H1 (cell line): ENCODE results near the gene TBC1D30. TPM values are rescaled to one million over a fixed set of nuclear protein-coding genes. Genes with fewer than 3 reads are reported as not detected.

ENCODE experiments used
- polyA plus RNA-seq, 7 experiments: library from polyadenylated mRNA; depleted of rRNA in 3 of 7; stranded (reverse) in 5 of 7; unstranded in 2 of 7; fragments of >200 nt in 5 of 7; fragments of 200-250 nt in 2 of 7; gene quantifications; 1 replicate in 5 of 7; 2 replicates in 1 of 7; 4 replicates in 1 of 7; pipeline versions ENCODE4 v1.2.1 to v1.2.3, GENCODE V29; 2011 to 2013; ENCODE audit warnings: missing spikeins in 2 of 7, mixed read lengths in 2 of 7
- total RNA-seq: library from RNA; stranded (reverse); fragmentation: NEBNext Ultra II Directional; extraction: Animal tissue kit (Norgen Biotek cat#: 25700); gene quantifications from 2 replicates; pipeline ENCODE4 v1.2.1, GENCODE V29; 2021
- TF ChIP-seq, protein P1 (sequence below): fragments of 300-600 bp; sonication (generic); IDR thresholded peaks from 2 replicates; pipeline ENCODE4 v1.7.1; 2012; ENCODE audit warnings: low read length, moderate library complexity, mild to moderate bottlenecking, inconsistent platforms; ENCODE audit not compliant: insufficient replicate concordance

Gene TBC1D30
- total and polyA plus RNA-seq, 2 of the 8 experiments (the other 6 are each of a cell fraction or from before 2014, with no cell fraction given), result 2.8 to 5.5 TPM

DNA sequence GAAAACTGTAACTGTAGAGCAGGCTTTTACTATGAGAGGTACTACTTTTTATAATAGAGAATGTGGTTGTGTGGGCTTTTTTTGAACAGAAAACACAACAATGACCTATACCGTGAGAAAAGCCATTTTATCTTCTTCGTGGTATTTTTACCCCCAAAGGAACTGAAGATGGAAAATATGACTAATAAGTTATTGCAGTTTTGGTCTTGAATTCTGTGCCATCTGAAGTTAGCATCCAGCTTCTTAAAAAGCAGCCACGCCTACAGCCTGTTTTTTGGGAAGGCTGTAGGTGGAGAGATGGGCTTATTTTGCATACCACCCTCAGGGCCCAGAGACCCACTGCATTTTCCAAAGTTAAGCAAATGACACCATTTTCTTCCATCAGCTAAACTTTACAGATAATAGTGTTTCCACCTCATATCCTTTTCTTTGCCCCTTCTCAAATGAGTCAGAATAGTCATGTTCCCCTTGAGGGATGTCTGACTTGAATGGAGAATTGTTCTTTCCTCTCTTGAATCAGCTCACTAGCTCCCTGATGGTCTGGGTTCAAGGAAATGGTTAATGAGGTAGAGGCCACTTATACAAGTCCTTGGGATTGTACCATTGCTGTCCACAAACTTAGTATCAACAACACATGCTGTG is 53.0 kb downstream of the TBC1D30 start (continued):
- TF ChIP-seq, protein P1, sequence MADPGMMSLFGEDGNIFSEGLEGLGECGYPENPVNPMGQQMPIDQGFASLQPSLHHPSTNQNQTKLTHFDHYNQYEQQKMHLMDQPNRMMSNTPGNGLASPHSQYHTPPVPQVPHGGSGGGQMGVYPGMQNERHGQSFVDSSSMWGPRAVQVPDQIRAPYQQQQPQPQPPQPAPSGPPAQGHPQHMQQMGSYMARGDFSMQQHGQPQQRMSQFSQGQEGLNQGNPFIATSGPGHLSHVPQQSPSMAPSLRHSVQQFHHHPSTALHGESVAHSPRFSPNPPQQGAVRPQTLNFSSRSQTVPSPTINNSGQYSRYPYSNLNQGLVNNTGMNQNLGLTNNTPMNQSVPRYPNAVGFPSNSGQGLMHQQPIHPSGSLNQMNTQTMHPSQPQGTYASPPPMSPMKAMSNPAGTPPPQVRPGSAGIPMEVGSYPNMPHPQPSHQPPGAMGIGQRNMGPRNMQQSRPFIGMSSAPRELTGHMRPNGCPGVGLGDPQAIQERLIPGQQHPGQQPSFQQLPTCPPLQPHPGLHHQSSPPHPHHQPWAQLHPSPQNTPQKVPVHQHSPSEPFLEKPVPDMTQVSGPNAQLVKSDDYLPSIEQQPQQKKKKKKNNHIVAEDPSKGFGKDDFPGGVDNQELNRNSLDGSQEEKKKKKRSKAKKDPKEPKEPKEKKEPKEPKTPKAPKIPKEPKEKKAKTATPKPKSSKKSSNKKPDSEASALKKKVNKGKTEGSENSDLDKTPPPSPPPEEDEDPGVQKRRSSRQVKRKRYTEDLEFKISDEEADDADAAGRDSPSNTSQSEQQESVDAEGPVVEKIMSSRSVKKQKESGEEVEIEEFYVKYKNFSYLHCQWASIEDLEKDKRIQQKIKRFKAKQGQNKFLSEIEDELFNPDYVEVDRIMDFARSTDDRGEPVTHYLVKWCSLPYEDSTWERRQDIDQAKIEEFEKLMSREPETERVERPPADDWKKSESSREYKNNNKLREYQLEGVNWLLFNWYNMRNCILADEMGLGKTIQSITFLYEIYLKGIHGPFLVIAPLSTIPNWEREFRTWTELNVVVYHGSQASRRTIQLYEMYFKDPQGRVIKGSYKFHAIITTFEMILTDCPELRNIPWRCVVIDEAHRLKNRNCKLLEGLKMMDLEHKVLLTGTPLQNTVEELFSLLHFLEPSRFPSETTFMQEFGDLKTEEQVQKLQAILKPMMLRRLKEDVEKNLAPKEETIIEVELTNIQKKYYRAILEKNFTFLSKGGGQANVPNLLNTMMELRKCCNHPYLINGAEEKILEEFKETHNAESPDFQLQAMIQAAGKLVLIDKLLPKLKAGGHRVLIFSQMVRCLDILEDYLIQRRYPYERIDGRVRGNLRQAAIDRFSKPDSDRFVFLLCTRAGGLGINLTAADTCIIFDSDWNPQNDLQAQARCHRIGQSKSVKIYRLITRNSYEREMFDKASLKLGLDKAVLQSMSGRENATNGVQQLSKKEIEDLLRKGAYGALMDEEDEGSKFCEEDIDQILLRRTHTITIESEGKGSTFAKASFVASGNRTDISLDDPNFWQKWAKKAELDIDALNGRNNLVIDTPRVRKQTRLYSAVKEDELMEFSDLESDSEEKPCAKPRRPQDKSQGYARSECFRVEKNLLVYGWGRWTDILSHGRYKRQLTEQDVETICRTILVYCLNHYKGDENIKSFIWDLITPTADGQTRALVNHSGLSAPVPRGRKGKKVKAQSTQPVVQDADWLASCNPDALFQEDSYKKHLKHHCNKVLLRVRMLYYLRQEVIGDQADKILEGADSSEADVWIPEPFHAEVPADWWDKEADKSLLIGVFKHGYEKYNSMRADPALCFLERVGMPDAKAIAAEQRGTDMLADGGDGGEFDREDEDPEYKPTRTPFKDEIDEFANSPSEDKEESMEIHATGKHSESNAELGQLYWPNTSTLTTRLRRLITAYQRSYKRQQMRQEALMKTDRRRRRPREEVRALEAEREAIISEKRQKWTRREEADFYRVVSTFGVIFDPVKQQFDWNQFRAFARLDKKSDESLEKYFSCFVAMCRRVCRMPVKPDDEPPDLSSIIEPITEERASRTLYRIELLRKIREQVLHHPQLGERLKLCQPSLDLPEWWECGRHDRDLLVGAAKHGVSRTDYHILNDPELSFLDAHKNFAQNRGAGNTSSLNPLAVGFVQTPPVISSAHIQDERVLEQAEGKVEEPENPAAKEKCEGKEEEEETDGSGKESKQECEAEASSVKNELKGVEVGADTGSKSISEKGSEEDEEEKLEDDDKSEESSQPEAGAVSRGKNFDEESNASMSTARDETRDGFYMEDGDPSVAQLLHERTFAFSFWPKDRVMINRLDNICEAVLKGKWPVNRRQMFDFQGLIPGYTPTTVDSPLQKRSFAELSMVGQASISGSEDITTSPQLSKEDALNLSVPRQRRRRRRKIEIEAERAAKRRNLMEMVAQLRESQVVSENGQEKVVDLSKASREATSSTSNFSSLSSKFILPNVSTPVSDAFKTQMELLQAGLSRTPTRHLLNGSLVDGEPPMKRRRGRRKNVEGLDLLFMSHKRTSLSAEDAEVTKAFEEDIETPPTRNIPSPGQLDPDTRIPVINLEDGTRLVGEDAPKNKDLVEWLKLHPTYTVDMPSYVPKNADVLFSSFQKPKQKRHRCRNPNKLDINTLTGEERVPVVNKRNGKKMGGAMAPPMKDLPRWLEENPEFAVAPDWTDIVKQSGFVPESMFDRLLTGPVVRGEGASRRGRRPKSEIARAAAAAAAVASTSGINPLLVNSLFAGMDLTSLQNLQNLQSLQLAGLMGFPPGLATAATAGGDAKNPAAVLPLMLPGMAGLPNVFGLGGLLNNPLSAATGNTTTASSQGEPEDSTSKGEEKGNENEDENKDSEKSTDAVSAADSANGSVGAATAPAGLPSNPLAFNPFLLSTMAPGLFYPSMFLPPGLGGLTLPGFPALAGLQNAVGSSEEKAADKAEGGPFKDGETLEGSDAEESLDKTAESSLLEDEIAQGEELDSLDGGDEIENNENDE, result no peak
- TF ChIP-seq, all 59 proteins: peak for 0
